Panc1 (cell line): Measurements from ENCODE around the gene STARD10. TPM values are rescaled to one million over a fixed set of nuclear protein-coding genes. Genes with fewer than 3 reads are reported as not detected.

ENCODE experiments used
- ATAC-seq: fragments of 200-7000 bp; cut with Tn5 transposase; 2 replicates; pipeline ENCODE4 v1.9.1; 2020; ENCODE audit warnings: mild to moderate bottlenecking, moderate library complexity
- BruUV-seq: library from RNA; stranded (reverse); fragments of 400-500 nt; replicated peaks from 2 replicates; lab custom pipeline; 2021; lab: Mats Ljungman, UMichigan
- CTCF ChIA-PET: fragments of 300-600 bp; sonication (Branson Sonifier 250); formaldehyde crosslinking; loops from one replicate; lab custom pipeline; 2022; ENCODE audit warnings: antibody characterized with exemption; lab: Charles Lee
- POLR2A ChIA-PET: fragments of 300-600 bp; sonication (Branson Sonifier 250); formaldehyde crosslinking; loops from one replicate; lab custom pipeline; 2022; ENCODE audit warnings: antibody characterized with exemption; lab: Charles Lee
- DNase-seq: peaks from one replicate; pipeline ENCODE4 v3.0.0-alpha.2; 2010; ENCODE audit warnings: low read depth, low spot score
- H3K27ac ChIP-seq: 2 replicates; pipeline ENCODE4 v1.5.1; 2011; ENCODE audit warnings: mild to moderate bottlenecking, low read length, inconsistent platforms
- H3K27me3 ChIP-seq: fragments of 200-500 bp; sonication (Bioruptor generic); 2 replicates; pipeline ENCODE4 v1.6.0; 2014; ENCODE audit warnings: low read length, inconsistent platforms; ENCODE audit not compliant: control insufficient read depth, insufficient read depth
- H3K36me3 ChIP-seq: fragments of 200-500 bp; sonication (Bioruptor generic); 2 replicates; pipeline ENCODE4 v1.5.1; 2014; ENCODE audit warnings: inconsistent platforms, mild to moderate bottlenecking, low read length, moderate library complexity; ENCODE audit not compliant: control insufficient read depth, insufficient read depth
- H3K4me1 ChIP-seq: 2 replicates; pipeline ENCODE4 v1.5.1; 2011; ENCODE audit warnings: inconsistent platforms, mild to moderate bottlenecking, low read length, moderate library complexity; ENCODE audit not compliant: control insufficient read depth, insufficient read depth
- H3K4me3 ChIP-seq, 2 experiments: 2 replicates each; pipeline ENCODE4 v1.5.1; 2011 to 2012; ENCODE audit warnings: low read depth in 2 of 2, low read length in 2 of 2, mild to moderate bottlenecking in 2 of 2, inconsistent platforms in 1 of 2, moderate library complexity in 1 of 2
- H3K9me3 ChIP-seq: fragments of 200-500 bp; sonication (Bioruptor generic); 2 replicates; pipeline ENCODE4 v1.5.1; 2014; ENCODE audit warnings: low read depth, mild to moderate bottlenecking, inconsistent platforms, low read length, moderate library complexity; ENCODE audit not compliant: control insufficient read depth, insufficient read depth
- CTCF ChIP-seq: fragments of 450-650 bp; IDR thresholded peaks from 2 replicates; pipeline ENCODE4 v1.5.1; 2017; ENCODE audit warnings: mild to moderate bottlenecking
- POLR2AphosphoS5 ChIP-seq: IDR thresholded peaks from 2 replicates; pipeline ENCODE4 v1.6.1; 2012; ENCODE audit warnings: mild to moderate bottlenecking, low read depth, low read length, moderate library complexity
- SIN3A ChIP-seq: IDR thresholded peaks from 2 replicates; pipeline ENCODE4 v1.6.1; 2012; ENCODE audit warnings: low read depth, mild to moderate bottlenecking, low read length, moderate library complexity, borderline replicate concordance; ENCODE audit not compliant: insufficient read depth
- TCF7L2 ChIP-seq: IDR thresholded peaks from 2 replicates; pipeline ENCODE4 v1.6.1; 2011; ENCODE audit warnings: mild to moderate bottlenecking, low read depth, low read length, inconsistent platforms
- in situ Hi-C: cut with HindIII; loops from 2 replicates; pipeline ENCODE4 v1.10.0; 2016; ENCODE audit warnings: low sequenced_read_pairs, low pct_unique_long_range_greater_than_20kb
- intact Hi-C: fragments of 100-400 bp; cut with micrococcal nuclease; formaldehyde crosslinking; loops from one replicate; pipeline ENCODE4 v1.10.0; 2022; ENCODE audit not compliant: unreplicated experiment
- total RNA-seq: library from RNA; stranded (reverse); gene quantifications from one replicate; pipeline ENCODE4 v1.2.1, GENCODE V29; 2021; ENCODE audit not compliant: unreplicated experiment
- TF ChIP-seq, protein P1 (sequence below), 2 experiments: IDR thresholded peaks; 2 replicates each; pipeline ENCODE4 v1.6.1; 2011 to 2012; ENCODE audit warnings: low read depth in 2 of 2, control low read depth in 1 of 2, low read length in 1 of 2, mild to moderate bottlenecking in 1 of 2, moderate library complexity in 1 of 2; ENCODE audit not compliant: insufficient read depth in 1 of 2

STARD10 gene
- total RNA-seq, 1 experiment from 2014 or later, result 32.1 TPM

- in situ Hi-C loops, result no loop called here
- peak overlapping the region; percentile 47 to 69 for H3K4me3 ChIP-seq
- H3K27ac ChIP-seq, result peak overlapping the region; percentile 93
- POLR2A ChIA-PET, result no interaction called here
- no peaks in the 10 kb centered on the region for H3K36me3 ChIP-seq
- TF ChIP-seq, protein P1, sequence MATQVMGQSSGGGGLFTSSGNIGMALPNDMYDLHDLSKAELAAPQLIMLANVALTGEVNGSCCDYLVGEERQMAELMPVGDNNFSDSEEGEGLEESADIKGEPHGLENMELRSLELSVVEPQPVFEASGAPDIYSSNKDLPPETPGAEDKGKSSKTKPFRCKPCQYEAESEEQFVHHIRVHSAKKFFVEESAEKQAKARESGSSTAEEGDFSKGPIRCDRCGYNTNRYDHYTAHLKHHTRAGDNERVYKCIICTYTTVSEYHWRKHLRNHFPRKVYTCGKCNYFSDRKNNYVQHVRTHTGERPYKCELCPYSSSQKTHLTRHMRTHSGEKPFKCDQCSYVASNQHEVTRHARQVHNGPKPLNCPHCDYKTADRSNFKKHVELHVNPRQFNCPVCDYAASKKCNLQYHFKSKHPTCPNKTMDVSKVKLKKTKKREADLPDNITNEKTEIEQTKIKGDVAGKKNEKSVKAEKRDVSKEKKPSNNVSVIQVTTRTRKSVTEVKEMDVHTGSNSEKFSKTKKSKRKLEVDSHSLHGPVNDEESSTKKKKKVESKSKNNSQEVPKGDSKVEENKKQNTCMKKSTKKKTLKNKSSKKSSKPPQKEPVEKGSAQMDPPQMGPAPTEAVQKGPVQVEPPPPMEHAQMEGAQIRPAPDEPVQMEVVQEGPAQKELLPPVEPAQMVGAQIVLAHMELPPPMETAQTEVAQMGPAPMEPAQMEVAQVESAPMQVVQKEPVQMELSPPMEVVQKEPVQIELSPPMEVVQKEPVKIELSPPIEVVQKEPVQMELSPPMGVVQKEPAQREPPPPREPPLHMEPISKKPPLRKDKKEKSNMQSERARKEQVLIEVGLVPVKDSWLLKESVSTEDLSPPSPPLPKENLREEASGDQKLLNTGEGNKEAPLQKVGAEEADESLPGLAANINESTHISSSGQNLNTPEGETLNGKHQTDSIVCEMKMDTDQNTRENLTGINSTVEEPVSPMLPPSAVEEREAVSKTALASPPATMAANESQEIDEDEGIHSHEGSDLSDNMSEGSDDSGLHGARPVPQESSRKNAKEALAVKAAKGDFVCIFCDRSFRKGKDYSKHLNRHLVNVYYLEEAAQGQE (IDR thresholded peaks at IDR 0.05; ENCODE audit: insufficient read depth in 1 of 2, low read depth in 2 of 2, low read length in 1 of 2), result no peak
- TF ChIP-seq SIN3A (0 out of 2 replicates have a peak, but pooled peaks have one; percentile 10), CTCF (no peak), POLR2AphosphoS5 (peak; percentile 74), TCF7L2 (no peak)
- DNase-seq (peak; percentile 25), ATAC-seq (peak; percentile 96)
- H3K27me3 ChIP-seq, result no peaks in the 10 kb centered on the region
- intact Hi-C loops, result no loop called here
- H3K4me1 ChIP-seq, result peaks cover 19% of the 10 kb centered on the region
- CTCF ChIA-PET, result interaction anchor here (1.1 to 1.2 kb wide), 2 partner anchors 37 to 72 kb away, joined by 3 to 4 read pairs; partner anchors contain the start of gene STARD10
- BruUV-seq, result no TSS peak
- no peaks in the 10 kb centered on the region for H3K9me3 ChIP-seq
Observed at GRCh38 chr11:72722050-72722748, 71.6 kb downstream of the STARD10 start.

DNA sequence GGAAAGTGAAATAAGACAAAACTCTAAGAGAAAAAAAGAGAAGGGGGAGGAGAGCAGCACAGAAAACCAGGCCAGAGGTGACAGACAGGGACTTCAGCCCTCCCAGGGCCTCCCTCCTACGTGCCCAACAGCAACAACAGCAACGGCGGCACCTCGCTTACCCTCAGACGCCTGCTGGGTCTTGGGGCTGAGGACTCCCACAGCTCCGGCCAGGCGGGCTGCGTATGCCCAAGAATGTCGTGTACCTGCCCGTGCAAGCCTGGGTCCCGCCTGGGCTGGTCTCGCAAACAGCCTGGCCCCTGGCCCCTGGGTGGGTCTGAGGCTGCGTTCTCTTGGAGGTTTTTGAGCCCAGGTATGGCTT lies 72.2 kb downstream of the STARD10 start:
- CTCF ChIA-PET, result no interaction called here
- TSS peak; percentile 89 for BruUV-seq
- in situ Hi-C loops, result no loop called here

GRCh38 chr11:72721276-72721675 lies 72.6 kb downstream of the STARD10 start:
- no TSS peak for BruUV-seq
- ChIA-PET CTCF (no interaction called here), POLR2A (no interaction called here)
- in situ Hi-C loops, result no loop called here
- Histone ChIP-seq H3K27me3 (no peaks in the 10 kb centered on the region), H3K4me1 (peaks cover 19% of the 10 kb centered on the region), H3K36me3 (no peaks in the 10 kb centered on the region), H3K27ac (peak overlapping the region; percentile 93), H3K4me3 (peak overlapping the region; percentile 47 to 69), H3K9me3 (no peaks in the 10 kb centered on the region)
- TF ChIP-seq TCF7L2 (no peak), POLR2AphosphoS5 (no peak)
- TF ChIP-seq, protein P1 (IDR thresholded peaks at IDR 0.05; ENCODE audit: insufficient read depth in 1 of 2, low read depth in 2 of 2, low read length in 1 of 2), result no peak
- ATAC-seq, result no peak
- DNase-seq, result no peak
- intact Hi-C loops, result no loop called here

More for the DNA sequence above, 72.2 kb downstream of the STARD10 start:
- H3K36me3 ChIP-seq, result no peaks in the 10 kb centered on the region
- H3K4me1 ChIP-seq, result peaks cover 19% of the 10 kb centered on the region
- no peaks in the 10 kb centered on the region for H3K27me3 ChIP-seq
- TF ChIP-seq TCF7L2 (no peak), SIN3A (no peak)
- peak; percentile 19 for ATAC-seq
- peak overlapping the region; percentile 47 to 69 for H3K4me3 ChIP-seq
- POLR2A ChIA-PET, result no interaction called here
- intact Hi-C loops, result no loop called here
- peak overlapping the region; percentile 93 for H3K27ac ChIP-seq
- no peak for DNase-seq
- H3K9me3 ChIP-seq, result no peaks in the 10 kb centered on the region
